ENCODE results near the gene ABCC3.

Gene ABCC3

GRCh38 chr17:50615828-50616227 lies 18.9 kb upstream of the ABCC3 start:
- TF ChIP-seq LEF1 (IDR thresholded peaks at IDR 0.05; ENCODE audit: borderline replicate concordance), result no peak
- DNase-seq (ENCODE audit: extremely low spot score), result no peak
- CTCF ChIA-PET, result interaction anchor here (3.0 kb wide), 1 partner anchor 65 kb away, joined by 9 read pairs; no protein-coding TSS in a partner anchor
- POLR2A ChIA-PET, result no interaction called here

GRCh38 chr17:50618300-50618699 lies 16.4 kb upstream of the ABCC3 start:
- TF ChIP-seq NFRKB (IDR thresholded peaks at IDR 0.05) (no peak), PKNOX1 (IDR thresholded peaks at IDR 0.05) (no peak), FOXM1 (IDR thresholded peaks at IDR 0.05; ENCODE audit: borderline replicate concordance) (no peak), HDGF (IDR thresholded peaks at IDR 0.05; ENCODE audit: borderline replicate concordance) (no peak), L3MBTL2 (conservative IDR thresholded peaks at IDR 0.05) (no peak), FOXK2 (IDR thresholded peaks at IDR 0.05) (no peak)
- DNase-seq (ENCODE audit: extremely low spot score), result no peak
- ChIA-PET CTCF (interaction anchor here (1.4 kb wide), 1 partner anchor 67 kb away, joined by 5 read pairs; no protein-coding TSS in a partner anchor), POLR2A (no interaction called here)

- DNase-seq (ENCODE audit: extremely low spot score), result no peak
- TF ChIP-seq PKNOX1 (IDR thresholded peaks at IDR 0.05), result no peak
- TF ChIP-seq ELF4 (IDR thresholded peaks at IDR 0.05), result no peak
- no peak for TF ChIP-seq L3MBTL2 (conservative IDR thresholded peaks at IDR 0.05)
- TF ChIP-seq FOXM1 (IDR thresholded peaks at IDR 0.05; ENCODE audit: borderline replicate concordance), result no peak
- no peak for TF ChIP-seq NFRKB (IDR thresholded peaks at IDR 0.05)
- TF ChIP-seq HDGF (IDR thresholded peaks at IDR 0.05; ENCODE audit: borderline replicate concordance), result no peak
- TF ChIP-seq ARNT (IDR thresholded peaks at IDR 0.05), result no peak
- no peak for TF ChIP-seq SP1 (IDR thresholded peaks at IDR 0.05)
- no peak for TF ChIP-seq ZNF384 (IDR thresholded peaks at IDR 0.05)
- TF ChIP-seq FOXA1 (IDR thresholded peaks at IDR 0.05), result no peak
- TF ChIP-seq CTBP1 (IDR thresholded peaks at IDR 0.05; ENCODE audit: borderline replicate concordance), result no peak
- POLR2A ChIA-PET, result no interaction called here
- CTCF ChIA-PET, result interaction anchor here (0.5 to 1.4 kb wide), 3 partner anchors 19 to 68 kb away, joined by 3 to 5 read pairs (median 3); no protein-coding TSS in a partner anchor
These were observed 15.7 kb upstream of the ABCC3 start for GRCh38 chr17:50618941-50619340.

- no peak for DNase-seq (ENCODE audit: extremely low spot score)
- CTCF ChIA-PET, result interaction anchor here (0.6 to 1.3 kb wide), 3 partner anchors 33 to 78 kb away, joined by 3 to 5 read pairs (median 3); no protein-coding TSS in a partner anchor
- POLR2A ChIA-PET, result no interaction called here
- TF ChIP-seq ARNT (IDR thresholded peaks at IDR 0.05) (no peak), FOXK2 (IDR thresholded peaks at IDR 0.05) (no peak), HDGF (IDR thresholded peaks at IDR 0.05; ENCODE audit: borderline replicate concordance) (no peak), ELF4 (IDR thresholded peaks at IDR 0.05) (no peak), PKNOX1 (IDR thresholded peaks at IDR 0.05) (no peak), SP1 (IDR thresholded peaks at IDR 0.05) (no peak), FOXA1 (IDR thresholded peaks at IDR 0.05) (no peak), BHLHE40 (IDR thresholded peaks at IDR 0.05; ENCODE audit: borderline replicate concordance) (no peak), CTBP1 (IDR thresholded peaks at IDR 0.05; ENCODE audit: borderline replicate concordance) (no peak), ZNF384 (IDR thresholded peaks at IDR 0.05) (no peak), SUZ12 (IDR thresholded peaks at IDR 0.05) (no peak), TARDBP (IDR thresholded peaks at IDR 0.05) (no peak), LEF1 (IDR thresholded peaks at IDR 0.05; ENCODE audit: borderline replicate concordance) (no peak), NFRKB (IDR thresholded peaks at IDR 0.05) (no peak), FOXM1 (IDR thresholded peaks at IDR 0.05; ENCODE audit: borderline replicate concordance) (no peak), L3MBTL2 (conservative IDR thresholded peaks at IDR 0.05) (no peak)
These were observed 15.2 kb upstream of the ABCC3 start for GRCh38 chr17:50619489-50619888.

- CTCF ChIA-PET, result interaction anchor here (0.7 to 1.3 kb wide), 4 partner anchors 17 to 78 kb away, joined by 3 to 5 read pairs (median 3); no protein-coding TSS in a partner anchor
- POLR2A ChIA-PET, result interaction anchor here (0.6 kb wide), 1 partner anchor 35 kb away, joined by 3 read pairs; no protein-coding TSS in a partner anchor
- TF ChIP-seq ARNT (IDR thresholded peaks at IDR 0.05) (no peak), FOXK2 (IDR thresholded peaks at IDR 0.05) (no peak), CTBP1 (IDR thresholded peaks at IDR 0.05; ENCODE audit: borderline replicate concordance) (no peak), TARDBP (IDR thresholded peaks at IDR 0.05) (no peak), BHLHE40 (IDR thresholded peaks at IDR 0.05; ENCODE audit: borderline replicate concordance) (no peak), FOXA1 (IDR thresholded peaks at IDR 0.05) (no peak), NFRKB (IDR thresholded peaks at IDR 0.05) (no peak), ELF4 (IDR thresholded peaks at IDR 0.05) (no peak), L3MBTL2 (conservative IDR thresholded peaks at IDR 0.05) (no peak), FOXM1 (IDR thresholded peaks at IDR 0.05; ENCODE audit: borderline replicate concordance) (no peak), PKNOX1 (IDR thresholded peaks at IDR 0.05) (no peak), HDGF (IDR thresholded peaks at IDR 0.05; ENCODE audit: borderline replicate concordance) (no peak), ZNF384 (IDR thresholded peaks at IDR 0.05) (no peak), SP1 (IDR thresholded peaks at IDR 0.05) (no peak), SUZ12 (IDR thresholded peaks at IDR 0.05) (no peak), LEF1 (IDR thresholded peaks at IDR 0.05; ENCODE audit: borderline replicate concordance) (no peak)
- DNase-seq (ENCODE audit: extremely low spot score), result no peak
These were observed 14.4 kb upstream of the ABCC3 start for GRCh38 chr17:50620237-50620636.

GRCh38 chr17:50620858-50621257 lies 13.8 kb upstream of the ABCC3 start:
- ChIA-PET CTCF (interaction anchor here (1.0 kb wide), 1 partner anchor 18 kb away, joined by 3 read pairs; no protein-coding TSS in a partner anchor), POLR2A (no interaction called here)
- TF ChIP-seq TARDBP (IDR thresholded peaks at IDR 0.05) (no peak), SUZ12 (IDR thresholded peaks at IDR 0.05) (no peak), PKNOX1 (IDR thresholded peaks at IDR 0.05) (no peak), ZNF384 (IDR thresholded peaks at IDR 0.05) (no peak), FOXM1 (IDR thresholded peaks at IDR 0.05; ENCODE audit: borderline replicate concordance) (no peak), NFRKB (IDR thresholded peaks at IDR 0.05) (no peak), L3MBTL2 (conservative IDR thresholded peaks at IDR 0.05) (no peak), LEF1 (IDR thresholded peaks at IDR 0.05; ENCODE audit: borderline replicate concordance) (no peak), CTBP1 (IDR thresholded peaks at IDR 0.05; ENCODE audit: borderline replicate concordance) (no peak), FOXK2 (IDR thresholded peaks at IDR 0.05) (no peak), HDGF (IDR thresholded peaks at IDR 0.05; ENCODE audit: borderline replicate concordance) (no peak), ARNT (IDR thresholded peaks at IDR 0.05) (no peak), ELF4 (IDR thresholded peaks at IDR 0.05) (no peak), FOXA1 (IDR thresholded peaks at IDR 0.05) (no peak), SP1 (IDR thresholded peaks at IDR 0.05) (no peak), BHLHE40 (IDR thresholded peaks at IDR 0.05; ENCODE audit: borderline replicate concordance) (no peak)
- peak; percentile 59 for DNase-seq (ENCODE audit: extremely low spot score)

All from HEK293T (cell line).